Activated B cell treated with CpG ODN at 0.5 μM for 24 hours (primary cell): ENCODE measurements around the gene ALK. TPM values are rescaled to one million over a fixed set of nuclear protein-coding genes. Genes with fewer than 3 reads are reported as not detected.

Experiments used
- ATAC-seq: fragments of 200-7000 bp; cut with Tn5 transposase; one replicate; pipeline ENCODE4 v1.10.0; 2021; ENCODE audit warnings: low read depth, mild to moderate bottlenecking, moderate library complexity
- CTCF ChIA-PET: fragments of 350-600 bp; sonication (Branson Sonifier 250); formaldehyde crosslinking; loops from one replicate; lab custom pipeline; 2021; ENCODE audit warnings: antibody characterized with exemption; lab: Charles Lee
- POLR2A ChIA-PET: fragments of 350-600 bp; sonication (Branson Sonifier 250); formaldehyde crosslinking; loops from one replicate; lab custom pipeline; 2021; ENCODE audit warnings: antibody characterized with exemption; lab: Charles Lee
- DNase-seq: peaks from one replicate; pipeline ENCODE4 v3.0.0; 2022
- H3K27ac Mint-ChIP-seq: one replicate; pipeline ENCODE4 v1.8.0; 2020; ENCODE audit warnings: mixed read lengths
- H3K27me3 Mint-ChIP-seq: one replicate; pipeline ENCODE4 v1.8.0; 2021; ENCODE audit warnings: mixed read lengths
- H3K36me3 Mint-ChIP-seq: one replicate; pipeline ENCODE4 v1.8.0; 2021; ENCODE audit warnings: low read depth, mixed read lengths
- H3K4me1 Mint-ChIP-seq: one replicate; pipeline ENCODE4 v1.8.0; 2021; ENCODE audit warnings: mixed read lengths
- H3K4me3 Mint-ChIP-seq: one replicate; pipeline ENCODE4 v1.8.0; 2020; ENCODE audit warnings: mild to moderate bottlenecking, mixed read lengths
- H3K9me3 Mint-ChIP-seq: one replicate; pipeline ENCODE4 v1.8.0; 2020; ENCODE audit warnings: mixed read lengths
- CTCF ChIP-seq: fragments of 200-600 bp; IDR thresholded peaks from one replicate; pipeline ENCODE4 v1.8.0; 2022; ENCODE audit warnings: antibody characterized with exemption, mild to moderate bottlenecking
- intact Hi-C: fragments of 100-400 bp; cut with micrococcal nuclease; formaldehyde crosslinking; loops from one replicate; pipeline ENCODE4 v1.15.1; 2024
- total RNA-seq: library from RNA; stranded (reverse); gene quantifications from 2 replicates; pipeline ENCODE4 v1.2.3, GENCODE V29; 2022

ALK gene
- total RNA-seq, 1 donor from 2014 or later: not detected

DNA sequence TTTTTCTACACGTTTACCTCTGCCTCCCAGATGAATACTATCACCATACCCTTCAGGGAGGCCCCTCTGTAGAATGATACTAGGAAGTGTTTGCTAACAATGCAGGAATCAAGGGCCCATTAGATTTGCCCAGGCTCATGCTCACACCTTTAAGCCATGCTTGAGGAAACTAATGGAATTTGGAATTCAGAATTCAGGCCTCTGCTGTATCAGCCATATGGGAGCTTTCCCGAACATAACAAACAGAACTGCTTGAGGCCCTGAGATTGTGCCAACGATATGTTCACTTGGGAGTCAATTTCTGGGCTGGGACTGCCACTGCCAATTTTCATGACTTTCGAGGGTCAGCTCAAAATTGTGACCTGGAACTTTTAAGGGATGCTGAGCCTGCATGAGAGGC, 523.7 kb downstream of the ALK start:
- no peak for TF ChIP-seq CTCF
- no peak for ATAC-seq
- no peaks in the 10 kb centered on the region for H3K4me1 Mint-ChIP-seq
- H3K27me3 Mint-ChIP-seq: peaks cover 12% of the 10 kb centered on the region
- ChIA-PET CTCF (no interaction called here), POLR2A (no interaction called here)
- no peaks in the 10 kb centered on the region for H3K9me3 Mint-ChIP-seq
- intact Hi-C loops: no loop called here
- DNase-seq: no peak
- no peak overlapping the region for H3K27ac Mint-ChIP-seq
- H3K4me3 Mint-ChIP-seq: no peak overlapping the region
- no peaks in the 10 kb centered on the region for H3K36me3 Mint-ChIP-seq

DNA sequence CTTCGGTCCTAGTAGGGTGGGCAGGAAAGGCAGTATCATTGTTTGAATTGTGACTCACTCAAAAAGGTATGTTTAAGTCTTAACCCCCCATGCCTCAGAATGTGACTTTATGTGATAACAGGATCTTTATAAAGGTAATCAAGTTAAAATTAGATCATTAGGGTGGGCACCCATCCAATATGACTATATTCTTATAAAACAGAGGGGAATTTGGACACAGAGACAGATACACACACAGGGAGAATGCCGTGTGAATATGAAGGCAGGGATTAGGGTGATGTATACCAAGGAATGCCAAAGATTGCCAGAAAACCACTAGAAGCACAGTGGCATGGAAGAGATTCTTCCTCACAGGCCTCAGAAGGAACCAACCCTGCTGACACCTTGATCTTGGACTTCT, 524.3 kb downstream of the ALK start:
- H3K9me3 Mint-ChIP-seq: no peaks in the 10 kb centered on the region
- H3K27me3 Mint-ChIP-seq: peaks cover 12% of the 10 kb centered on the region
- no peaks in the 10 kb centered on the region for H3K4me1 Mint-ChIP-seq
- H3K4me3 Mint-ChIP-seq: no peak overlapping the region
- CTCF ChIA-PET: no interaction called here
- H3K27ac Mint-ChIP-seq: no peak overlapping the region
- TF ChIP-seq CTCF: no peak
- no peaks in the 10 kb centered on the region for H3K36me3 Mint-ChIP-seq
- POLR2A ChIA-PET: no interaction called here
- intact Hi-C loops: no loop called here
- DNase-seq (no peak), ATAC-seq (no peak)

GRCh38 chr2:29394981-29395350, 526.4 kb downstream of the ALK start:
- POLR2A ChIA-PET: no interaction called here

GRCh38 chr2:29394311-29394980, 526.9 kb downstream of the ALK start:
- no peaks in the 10 kb centered on the region for H3K4me1 Mint-ChIP-seq
- H3K9me3 Mint-ChIP-seq: no peaks in the 10 kb centered on the region
- ChIA-PET CTCF (no interaction called here), POLR2A (no interaction called here)
- H3K27ac Mint-ChIP-seq: no peak overlapping the region
- intact Hi-C loops: no loop called here
- peaks cover 6% of the 10 kb centered on the region for H3K27me3 Mint-ChIP-seq
- H3K4me3 Mint-ChIP-seq: no peak overlapping the region
- no peak for TF ChIP-seq CTCF
- DNase-seq (no peak), ATAC-seq (no peak)
- no peaks in the 10 kb centered on the region for H3K36me3 Mint-ChIP-seq

More at GRCh38 chr2:29394981-29395350, 526.4 kb downstream of the ALK start:
- Mint-ChIP-seq H3K27ac (no peak overlapping the region), H3K9me3 (no peaks in the 10 kb centered on the region), H3K4me1 (no peaks in the 10 kb centered on the region), H3K36me3 (no peaks in the 10 kb centered on the region), H3K27me3 (peaks cover 6% of the 10 kb centered on the region), H3K4me3 (no peak overlapping the region)
- ATAC-seq (no peak), DNase-seq (no peak)
- CTCF ChIA-PET: no interaction called here
- no peak for TF ChIP-seq CTCF
- intact Hi-C loops: no loop called here

DNA sequence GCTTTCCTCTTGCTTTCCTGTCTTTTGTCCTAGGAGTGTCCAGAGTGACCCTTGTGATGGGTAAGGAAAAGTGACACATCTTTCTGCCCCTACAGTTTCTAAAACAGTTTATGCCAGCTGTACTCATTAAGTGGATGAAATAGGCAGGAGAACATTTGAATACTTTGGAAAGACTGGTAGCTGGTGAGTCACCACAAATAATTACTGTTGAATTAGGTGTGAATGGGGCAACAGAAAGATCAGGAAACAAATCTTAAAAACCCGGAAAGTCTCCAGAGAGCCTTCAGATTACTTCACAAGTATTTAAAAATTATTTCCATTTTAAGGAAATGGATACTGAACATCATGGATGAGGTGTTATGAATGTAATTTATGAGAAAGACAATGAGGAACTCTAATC, 527.7 kb downstream of the ALK start:
- Mint-ChIP-seq H3K4me3 (no peak overlapping the region), H3K9me3 (no peaks in the 10 kb centered on the region), H3K36me3 (no peaks in the 10 kb centered on the region), H3K27ac (no peak overlapping the region), H3K4me1 (no peaks in the 10 kb centered on the region), H3K27me3 (peaks cover 6% of the 10 kb centered on the region)
- no peak for ATAC-seq
- intact Hi-C loops: no loop called here
- no peak for DNase-seq
- CTCF ChIA-PET: no interaction called here
- POLR2A ChIA-PET: no interaction called here
- no peak for TF ChIP-seq CTCF
